ENCODE results near the gene COL17A1.

DNA sequence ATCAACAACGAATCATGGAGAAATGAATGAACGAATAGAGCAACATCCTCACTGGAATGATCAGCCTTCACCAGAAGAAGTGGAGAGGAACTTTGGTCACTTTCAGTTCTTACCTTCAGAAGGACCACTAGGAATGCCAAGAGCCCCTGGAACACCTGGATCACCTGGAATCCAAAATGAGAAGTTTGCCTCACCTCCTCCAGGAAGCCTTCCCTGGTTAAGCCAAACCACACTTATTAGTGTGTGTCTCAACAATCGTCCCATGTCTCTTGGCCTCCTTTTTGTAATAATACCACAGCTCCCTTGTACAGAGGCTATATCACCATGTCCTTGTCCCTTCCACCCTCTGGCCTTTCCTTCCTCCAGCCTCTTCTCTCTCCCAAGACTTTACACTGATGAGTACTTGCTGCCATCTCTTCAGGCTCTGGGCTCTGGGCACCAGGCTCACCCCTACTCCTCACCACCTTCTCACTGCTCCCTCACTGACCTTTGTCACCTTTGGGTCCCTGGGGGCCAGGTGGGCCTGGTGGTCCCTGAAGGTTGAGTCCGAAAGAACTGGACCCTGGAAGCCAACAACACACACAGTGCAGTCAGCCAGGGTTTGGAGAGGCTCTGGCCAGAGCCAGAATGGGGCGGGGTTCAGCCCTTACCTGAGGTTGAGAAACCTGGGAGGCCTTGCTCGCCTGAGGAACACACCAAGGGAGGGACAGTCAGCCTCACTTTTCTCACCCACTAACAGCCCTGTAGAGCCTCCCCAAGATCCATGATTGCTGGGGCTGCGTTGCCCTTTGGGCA, 46.5 kb downstream of the COL17A1 start:
- TF ChIP-seq, protein P1, sequence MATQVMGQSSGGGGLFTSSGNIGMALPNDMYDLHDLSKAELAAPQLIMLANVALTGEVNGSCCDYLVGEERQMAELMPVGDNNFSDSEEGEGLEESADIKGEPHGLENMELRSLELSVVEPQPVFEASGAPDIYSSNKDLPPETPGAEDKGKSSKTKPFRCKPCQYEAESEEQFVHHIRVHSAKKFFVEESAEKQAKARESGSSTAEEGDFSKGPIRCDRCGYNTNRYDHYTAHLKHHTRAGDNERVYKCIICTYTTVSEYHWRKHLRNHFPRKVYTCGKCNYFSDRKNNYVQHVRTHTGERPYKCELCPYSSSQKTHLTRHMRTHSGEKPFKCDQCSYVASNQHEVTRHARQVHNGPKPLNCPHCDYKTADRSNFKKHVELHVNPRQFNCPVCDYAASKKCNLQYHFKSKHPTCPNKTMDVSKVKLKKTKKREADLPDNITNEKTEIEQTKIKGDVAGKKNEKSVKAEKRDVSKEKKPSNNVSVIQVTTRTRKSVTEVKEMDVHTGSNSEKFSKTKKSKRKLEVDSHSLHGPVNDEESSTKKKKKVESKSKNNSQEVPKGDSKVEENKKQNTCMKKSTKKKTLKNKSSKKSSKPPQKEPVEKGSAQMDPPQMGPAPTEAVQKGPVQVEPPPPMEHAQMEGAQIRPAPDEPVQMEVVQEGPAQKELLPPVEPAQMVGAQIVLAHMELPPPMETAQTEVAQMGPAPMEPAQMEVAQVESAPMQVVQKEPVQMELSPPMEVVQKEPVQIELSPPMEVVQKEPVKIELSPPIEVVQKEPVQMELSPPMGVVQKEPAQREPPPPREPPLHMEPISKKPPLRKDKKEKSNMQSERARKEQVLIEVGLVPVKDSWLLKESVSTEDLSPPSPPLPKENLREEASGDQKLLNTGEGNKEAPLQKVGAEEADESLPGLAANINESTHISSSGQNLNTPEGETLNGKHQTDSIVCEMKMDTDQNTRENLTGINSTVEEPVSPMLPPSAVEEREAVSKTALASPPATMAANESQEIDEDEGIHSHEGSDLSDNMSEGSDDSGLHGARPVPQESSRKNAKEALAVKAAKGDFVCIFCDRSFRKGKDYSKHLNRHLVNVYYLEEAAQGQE (IDR thresholded peaks at IDR 0.05; ENCODE audit: insufficient read depth in 1 of 2, low read depth in 2 of 2, low read length in 2 of 2), result no peak
- no peak for TF ChIP-seq FOXP2 (optimal IDR thresholded peaks at IDR 0.05; ENCODE audit: borderline replicate concordance, extremely low read depth, extremely low read length, insufficient read depth)
- no peak for TF ChIP-seq POLR2AphosphoS5 (IDR thresholded peaks at IDR 0.05; ENCODE audit: low read depth, low read length)
- no peak for TF ChIP-seq SIN3A (IDR thresholded peaks at IDR 0.05; ENCODE audit: borderline replicate concordance, insufficient read depth, low read length)
- TF ChIP-seq TAF1 (IDR thresholded peaks at IDR 0.05; ENCODE audit: borderline replicate concordance, insufficient read depth, low read length), result no peak

All from PFSK-1 (cell line).